NCI-H524 treated with DMSO at 0.1 percent for 48 hours (cell line): Measurements from ENCODE around the gene VEZT.

Experiments
- DNase-seq: peaks from one replicate; lab custom pipeline; 2025; lab: John Stamatoyannopoulos, UW

VEZT gene

DNA sequence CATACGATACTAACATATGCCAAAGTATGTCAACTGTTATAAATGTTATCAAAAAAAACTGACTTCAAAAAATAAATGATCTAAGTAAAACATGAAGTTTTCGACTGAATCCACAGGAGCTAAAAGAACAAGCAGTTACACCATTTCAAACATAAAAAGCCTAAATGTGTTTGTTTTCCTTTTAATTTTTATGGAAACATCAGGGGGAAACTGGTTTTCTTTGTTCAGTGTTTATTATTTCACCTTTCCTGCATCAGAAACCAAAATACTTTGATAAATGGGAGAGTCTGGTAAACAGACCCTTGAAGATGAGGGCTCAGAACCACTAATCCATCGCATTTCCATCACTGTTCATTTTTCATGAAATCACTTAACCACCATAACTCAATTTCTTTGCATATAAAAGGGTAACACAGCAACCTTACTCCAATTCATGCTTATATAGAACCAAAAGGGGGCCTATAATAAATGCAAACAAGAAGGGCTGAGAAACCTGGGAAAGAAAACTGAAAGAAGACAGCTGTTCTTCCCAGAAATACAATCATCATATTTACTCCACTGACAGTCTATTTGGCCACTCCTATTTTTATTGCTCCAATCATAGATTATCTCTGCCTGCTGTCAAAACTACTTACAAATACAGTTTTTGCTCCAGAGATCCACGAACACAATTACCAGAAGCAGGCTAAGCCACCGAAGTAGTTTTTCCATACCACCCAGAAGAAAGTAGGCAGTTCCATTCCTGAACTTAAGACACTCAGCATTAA lies 17.3 kb upstream of the VEZT start:
- DNase-seq, result no peak

DNA sequence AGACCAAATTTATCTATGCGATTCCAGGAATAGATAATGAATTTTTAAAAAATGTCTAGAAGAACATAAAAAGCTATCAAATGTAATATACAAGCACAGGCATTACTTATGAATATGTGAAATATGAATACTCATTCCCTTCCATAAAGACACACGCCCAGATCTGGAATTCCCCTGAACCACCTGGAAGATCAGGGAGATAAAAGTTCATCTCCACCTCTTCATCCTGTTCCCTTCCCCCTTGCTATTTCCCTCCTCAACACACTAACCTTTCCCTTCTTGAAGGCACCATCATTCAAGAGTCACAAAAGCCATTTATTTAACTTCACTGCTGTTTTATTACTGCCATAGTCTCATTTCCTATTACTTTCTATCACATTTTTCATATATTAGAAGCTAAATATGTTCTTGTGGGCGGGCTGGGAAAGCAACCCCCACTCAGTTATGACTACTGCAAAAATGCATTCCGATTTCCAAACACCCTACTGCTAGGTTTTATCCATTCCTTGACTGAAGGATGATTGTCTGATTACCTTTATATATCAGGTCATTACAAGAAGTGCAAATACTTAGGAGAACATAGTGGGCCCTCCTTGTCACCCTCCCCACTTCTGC lies 16.4 kb upstream of the VEZT start:
- no peak for DNase-seq

DNA sequence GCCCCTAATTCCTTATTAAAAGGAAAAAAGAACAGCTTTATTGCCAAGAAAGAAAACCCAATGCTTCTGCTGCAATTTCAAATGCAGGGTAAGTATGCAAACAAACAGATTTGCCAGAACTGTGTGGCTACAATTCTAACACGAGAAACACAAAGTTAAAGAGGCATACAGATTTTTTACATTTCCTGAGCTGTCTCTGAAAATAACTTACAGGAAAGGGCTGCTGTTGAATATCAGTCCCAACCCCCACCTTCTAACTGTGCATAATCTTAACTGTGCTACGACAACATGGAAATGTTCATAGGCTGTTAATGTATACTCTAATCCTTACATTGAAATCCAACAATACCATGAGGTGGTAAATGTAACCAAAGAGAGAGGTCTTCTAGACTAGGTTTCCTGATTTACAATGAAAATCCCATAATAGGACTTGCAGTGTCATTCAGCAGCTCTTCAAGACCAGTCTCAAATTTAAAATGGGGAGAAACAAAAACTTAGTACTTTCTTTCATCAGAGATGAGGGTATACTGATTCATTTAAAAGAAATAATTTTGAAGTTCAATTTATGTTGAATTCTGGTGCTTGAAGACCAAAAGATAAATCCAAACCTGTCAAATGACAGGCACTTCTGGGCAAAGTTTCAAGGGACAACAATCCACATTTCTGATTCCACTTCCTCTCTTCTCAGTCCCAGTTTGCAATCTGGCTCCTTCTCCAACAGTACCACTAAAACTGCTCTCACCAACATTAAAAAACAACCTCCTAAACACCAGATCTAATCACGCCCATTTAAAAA lies 14.7 kb upstream of the VEZT start:
- no peak for DNase-seq

DNA sequence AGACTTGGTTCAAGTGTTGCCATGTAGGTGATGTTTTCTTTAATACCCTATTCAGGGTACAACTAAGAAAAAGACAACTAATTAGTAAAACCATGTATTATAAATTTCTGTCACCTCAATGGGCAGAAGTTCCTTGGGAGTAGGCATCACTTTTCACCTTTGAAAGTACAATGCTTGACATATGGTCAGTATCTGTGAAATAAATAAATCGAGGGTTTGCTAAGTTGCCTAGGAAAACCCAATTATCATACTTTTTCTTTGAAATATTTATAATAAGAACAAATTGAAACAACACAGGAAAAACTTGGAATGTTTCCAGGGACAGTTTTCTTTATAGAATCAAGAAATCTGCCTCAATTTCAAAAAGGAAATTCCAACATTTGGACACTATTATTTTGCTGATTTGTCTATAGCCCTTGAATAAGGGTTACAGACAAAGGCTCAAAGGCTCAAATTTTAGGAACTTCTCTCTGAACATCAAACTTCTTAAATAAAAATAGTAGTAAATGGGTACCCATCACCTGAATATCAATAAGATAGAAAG lies 14.0 kb upstream of the VEZT start:
- DNase-seq, result no peak

DNA sequence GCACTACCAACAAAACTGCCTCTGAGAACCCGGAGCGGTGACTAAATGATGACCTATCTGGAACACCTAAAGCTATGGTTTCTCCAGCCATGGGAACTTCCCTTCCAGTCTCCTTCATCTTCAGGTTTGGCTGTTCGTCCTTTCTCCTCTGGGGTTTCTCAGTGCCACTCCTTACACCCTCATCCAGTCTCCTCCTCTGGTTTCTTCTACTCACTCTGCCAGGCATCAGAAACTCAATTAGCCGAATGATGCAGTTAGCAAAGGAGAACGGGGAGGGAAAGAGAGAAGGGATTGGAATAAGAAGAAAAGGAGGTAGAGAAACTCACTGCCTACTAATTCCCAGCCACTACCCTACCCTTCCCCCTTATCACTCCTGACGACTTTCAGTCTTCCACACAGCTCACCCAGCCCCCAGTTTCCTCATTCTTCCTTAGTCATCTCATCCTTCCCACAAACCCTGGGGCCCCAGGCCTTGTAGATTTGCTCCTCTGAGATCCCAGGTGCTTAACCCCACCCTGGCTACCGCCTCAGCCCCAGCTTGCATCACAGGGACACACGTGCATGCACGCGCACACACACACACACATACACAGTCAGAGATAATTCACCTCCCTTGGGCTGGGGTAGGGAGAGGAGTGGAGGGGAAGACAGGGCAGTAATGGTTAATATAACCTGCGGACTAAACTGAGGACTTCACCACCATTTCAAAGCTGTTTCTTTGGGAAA lies 13.3 kb upstream of the VEZT start:
- no peak for DNase-seq

DNA sequence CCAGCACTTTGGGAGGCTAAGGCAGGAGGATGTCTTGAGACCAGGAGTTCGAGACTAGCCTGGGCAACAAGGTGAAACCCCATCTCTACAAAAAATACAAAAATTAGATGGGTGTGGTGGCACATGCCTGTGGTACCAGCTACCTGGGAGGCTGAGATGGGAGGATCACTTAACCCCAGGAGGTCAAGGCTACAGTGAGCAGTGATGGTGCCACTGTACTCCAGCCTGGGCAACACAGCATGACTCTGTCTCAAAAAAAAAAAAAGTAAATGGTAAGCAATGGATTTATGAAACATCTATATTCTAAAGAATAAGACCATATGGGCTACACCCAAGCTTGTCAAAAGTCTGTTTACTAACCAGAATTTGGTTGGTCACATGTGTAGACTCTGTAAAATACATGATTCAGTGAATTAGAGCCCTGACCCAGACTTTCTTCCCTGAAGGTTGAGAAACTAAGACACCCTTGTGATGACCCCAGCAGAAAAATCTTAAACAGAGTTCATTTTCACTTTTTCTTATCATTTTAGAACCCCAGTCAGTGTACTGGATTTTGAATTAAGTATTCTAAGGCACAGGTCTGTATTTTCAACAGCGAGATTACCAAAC lies 12.5 kb upstream of the VEZT start:
- no peak for DNase-seq

DNA sequence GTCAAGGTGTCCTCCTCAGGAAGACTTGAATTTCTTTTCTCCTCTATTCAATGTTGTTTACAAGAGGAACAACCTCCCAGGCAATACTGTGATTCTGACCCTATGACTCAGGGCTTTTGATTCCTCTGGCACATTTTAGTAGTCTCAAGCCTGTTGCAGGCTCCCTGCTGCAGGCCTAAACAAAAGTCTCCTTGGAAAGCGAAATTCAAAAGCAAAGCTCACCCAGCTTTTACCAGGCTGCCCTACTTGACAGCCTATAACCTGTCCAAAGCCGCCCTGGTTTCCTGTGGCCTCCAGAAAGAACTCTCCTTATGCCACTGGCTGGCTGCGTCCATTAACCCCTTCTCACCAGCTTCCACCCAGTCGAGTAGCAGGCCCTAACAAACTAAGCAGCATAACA lies 11.9 kb upstream of the VEZT start:
- no peak for DNase-seq

DNA sequence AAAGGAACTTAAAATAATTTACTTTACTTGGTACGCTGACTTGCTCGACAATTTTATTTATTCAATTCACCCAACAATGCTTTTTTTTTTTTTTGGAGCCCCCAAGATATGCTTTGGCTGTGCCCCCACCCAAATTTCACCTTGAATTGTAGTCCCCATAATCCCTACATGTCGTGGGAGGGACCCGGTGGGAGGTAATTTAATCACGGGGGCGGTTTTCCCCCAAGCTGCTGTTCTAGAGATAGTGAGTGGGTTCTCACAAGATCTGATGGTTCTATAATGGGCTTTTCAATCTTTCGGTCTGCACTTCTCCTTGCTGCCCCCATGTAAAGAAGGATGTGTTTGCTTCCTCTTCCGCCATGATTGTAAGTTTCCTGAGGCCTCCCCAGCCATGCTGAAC lies 10.7 kb upstream of the VEZT start:
- DNase-seq, result no peak

DNA sequence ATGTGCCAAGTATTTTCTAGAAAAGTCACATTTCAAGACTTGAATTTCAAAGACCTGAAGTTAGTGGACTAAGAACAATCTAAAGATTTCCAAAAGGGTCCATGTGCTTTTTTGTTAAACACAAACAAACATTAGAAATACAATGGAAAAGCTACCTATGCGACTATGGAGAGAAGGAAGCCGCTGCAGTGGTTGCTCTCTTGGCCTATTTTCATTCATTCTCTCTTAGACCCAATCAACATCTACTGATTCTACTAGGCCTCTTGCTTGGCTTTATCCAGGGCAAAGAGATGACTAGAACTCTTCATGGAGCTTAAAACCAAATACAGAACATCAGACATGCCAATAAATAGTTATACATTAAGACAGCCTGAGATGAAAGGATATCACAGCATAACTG lies 10.2 kb upstream of the VEZT start:
- DNase-seq, result no peak

DNA sequence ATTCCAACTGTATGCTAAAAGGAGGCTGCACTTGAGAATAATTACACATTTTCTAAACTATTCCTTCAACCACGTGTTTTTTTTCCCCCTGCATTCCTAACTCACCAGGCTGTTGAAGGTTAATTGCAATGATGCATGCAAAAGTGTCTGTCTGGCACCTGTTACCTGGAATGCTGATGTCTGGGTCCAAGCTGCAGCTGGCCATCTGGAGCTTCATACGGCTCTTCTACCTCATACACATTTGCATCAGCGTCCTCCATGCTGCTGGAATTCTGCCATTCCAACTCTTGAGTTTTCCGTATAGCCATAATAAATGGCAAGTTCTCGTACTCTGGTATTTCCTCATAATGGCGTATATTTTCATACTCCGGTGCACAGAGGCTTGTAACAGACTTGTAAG lies 8.9 kb upstream of the VEZT start:
- DNase-seq, result peak; percentile 52

DNA sequence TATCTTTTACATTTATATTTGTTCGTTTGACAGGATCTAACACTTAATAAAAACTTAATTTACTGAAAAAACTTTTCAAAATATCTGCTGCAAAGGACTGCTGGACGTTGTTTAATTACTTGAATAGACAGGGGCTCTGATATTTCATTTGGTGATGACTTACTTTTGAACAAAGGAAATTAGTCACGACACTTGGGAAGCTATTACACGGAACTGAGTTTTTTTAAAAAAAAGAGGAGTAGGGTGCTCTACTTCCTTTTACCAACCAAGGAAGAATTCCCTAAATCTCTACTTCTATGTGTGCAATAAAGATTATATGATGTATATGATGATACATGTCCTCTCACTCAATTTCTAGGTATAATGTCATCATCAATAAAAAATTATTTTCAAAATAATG lies 5.0 kb upstream of the VEZT start:
- no peak for DNase-seq

DNA sequence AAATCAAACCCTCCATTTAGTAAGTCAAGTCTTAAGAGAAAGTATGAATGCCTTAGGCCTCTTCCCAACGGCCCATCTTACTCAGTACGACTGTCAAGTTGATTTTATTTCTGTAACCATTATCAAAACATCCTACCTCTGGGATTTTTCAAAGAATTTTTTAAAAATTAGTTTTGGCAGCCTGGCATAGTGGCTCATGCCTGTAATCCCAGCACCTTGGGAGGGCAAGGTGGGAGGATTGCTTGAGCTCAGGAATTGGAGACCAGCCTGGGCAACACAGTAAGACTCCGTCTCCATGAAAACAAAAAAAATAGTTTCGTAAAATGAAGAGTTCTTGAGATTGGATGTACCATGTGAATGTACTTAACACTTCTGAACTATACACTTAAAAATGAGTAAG lies 4.5 kb upstream of the VEZT start:
- no peak for DNase-seq

DNA sequence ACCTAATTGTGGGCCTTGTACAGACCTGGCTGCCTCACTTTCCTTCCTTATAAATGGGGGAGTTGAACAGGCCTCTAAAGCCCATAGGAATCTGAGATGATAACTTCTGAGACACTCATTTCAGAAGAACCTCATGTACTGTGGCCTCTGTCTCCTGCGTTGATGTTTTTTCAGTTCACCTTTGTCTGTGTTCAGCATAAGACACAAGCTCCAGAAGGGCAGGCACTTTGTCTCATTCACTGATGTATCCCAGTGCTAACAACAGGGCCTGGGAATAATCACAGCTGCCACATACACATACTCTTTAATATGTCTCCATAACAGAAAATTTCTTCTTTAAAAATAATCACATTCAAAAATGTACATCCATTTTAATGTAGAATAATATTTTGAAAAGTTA lies 3.7 kb upstream of the VEZT start:
- no peak for DNase-seq

DNA sequence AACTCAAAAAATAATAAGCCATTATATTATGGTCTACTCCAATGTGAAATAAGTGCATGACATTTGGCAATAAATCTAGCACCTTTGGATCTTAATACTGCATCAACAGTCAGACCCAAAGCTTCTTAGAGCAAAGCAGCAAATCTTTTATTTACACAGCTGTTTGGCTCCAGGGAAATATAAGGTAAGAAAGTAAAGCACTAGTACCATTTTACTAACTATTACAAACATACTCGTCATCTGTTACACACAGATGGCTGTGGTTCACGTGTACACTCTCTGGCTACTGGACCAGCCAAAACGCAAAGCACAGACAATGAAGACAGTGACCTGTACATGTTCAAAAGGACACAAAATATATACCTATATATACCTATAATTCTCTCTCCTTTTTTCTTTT lies 3.1 kb upstream of the VEZT start:
- DNase-seq, result peak; percentile 15

DNA sequence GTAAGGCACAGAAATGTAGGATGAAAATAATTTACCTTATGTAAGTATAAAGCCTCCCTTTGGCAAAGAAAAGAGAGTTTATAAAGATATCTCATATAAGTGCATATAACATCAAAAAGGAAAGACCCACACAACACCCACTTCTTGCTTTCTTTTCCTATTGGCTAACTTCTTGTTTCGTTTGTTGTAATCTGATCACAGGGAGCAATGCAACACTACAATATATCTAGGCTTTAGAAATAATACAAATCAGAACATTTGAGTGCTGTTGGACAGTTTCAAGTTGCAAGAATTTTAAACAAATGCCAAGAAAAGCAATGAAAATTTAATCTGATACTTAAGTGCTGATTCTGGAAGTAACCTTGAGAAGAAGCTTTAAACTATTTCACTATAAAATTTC lies 1.7 kb upstream of the VEZT start:
- DNase-seq, result no peak

DNA sequence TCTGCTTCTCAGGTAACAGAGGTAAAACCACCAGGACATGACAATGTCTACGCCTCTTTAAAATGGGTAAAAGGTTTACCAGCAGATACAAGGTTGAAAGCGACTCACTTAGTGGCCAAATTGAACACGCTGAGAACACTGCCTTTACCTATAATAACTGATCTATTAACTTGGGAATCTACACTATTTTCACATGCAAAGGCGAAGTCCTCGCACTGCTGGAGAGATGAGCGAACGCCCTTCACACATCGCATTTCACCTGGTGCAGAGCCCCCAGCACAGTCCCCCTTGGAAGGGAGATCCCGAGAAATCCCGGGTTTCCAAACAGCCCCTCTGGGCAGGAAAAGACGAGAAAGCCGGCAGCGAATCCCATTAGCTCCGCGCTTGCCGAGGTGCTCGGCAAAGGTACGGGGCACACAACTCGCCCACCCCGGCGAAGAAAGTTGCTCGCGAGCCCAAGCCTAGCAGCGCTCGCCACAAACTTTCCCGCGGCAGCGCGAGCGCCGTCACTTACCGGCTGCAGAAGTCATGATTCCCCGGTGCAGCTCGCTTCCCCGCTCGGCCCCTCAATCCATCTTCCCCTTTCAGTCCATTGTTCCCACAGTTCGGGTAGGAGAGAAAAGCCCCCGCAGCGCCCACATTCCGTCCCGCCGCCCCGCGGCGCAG lies 763 bp upstream of the VEZT start:
- no peak for DNase-seq

DNA sequence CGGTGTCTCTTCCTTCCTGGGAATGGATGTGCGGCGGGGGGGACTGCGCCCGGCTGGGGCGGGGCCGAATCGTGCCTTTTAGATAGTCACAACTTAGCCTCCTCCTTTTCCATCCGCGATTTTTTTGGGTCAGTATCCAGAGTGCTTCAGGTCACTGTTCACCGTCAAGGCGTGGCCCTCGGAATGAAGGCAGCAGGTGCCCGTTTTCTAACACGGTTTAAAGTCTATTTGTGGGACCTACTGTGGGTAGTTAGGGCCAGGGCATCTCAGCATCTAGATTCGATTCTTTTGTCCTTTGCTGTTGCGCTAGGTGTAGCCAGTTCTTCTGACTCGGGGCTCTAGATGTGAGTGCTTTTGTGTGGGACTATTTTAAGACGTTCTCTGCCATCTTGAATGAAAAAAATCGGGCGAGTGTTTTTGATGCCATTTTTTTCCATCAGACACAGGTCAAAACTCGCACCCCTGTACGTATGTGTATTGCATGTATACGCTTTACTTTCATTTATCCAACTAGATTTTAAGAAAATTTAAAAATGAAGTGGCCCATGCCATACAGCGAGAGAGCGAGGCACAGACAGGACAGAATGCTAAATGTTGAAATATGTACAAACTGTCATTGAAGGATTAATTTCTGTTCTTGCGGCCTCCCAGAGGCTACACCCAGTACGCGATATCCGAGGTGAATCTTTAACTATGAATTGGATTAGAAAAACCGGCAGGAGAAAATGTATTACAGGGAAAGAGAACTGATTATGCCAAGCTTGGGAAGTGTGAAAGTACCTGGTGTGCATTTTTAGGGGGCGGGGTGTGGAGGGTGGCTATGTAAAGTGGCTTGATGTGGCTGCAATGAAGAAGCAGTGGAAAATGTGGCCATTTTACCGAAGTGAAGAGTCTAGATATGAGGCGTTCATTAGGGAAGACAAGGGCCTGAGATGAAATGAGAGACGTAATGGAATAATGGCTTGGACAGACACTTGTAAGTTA lies 835 bp downstream of the VEZT start:
- peak; percentile 23 for DNase-seq

DNA sequence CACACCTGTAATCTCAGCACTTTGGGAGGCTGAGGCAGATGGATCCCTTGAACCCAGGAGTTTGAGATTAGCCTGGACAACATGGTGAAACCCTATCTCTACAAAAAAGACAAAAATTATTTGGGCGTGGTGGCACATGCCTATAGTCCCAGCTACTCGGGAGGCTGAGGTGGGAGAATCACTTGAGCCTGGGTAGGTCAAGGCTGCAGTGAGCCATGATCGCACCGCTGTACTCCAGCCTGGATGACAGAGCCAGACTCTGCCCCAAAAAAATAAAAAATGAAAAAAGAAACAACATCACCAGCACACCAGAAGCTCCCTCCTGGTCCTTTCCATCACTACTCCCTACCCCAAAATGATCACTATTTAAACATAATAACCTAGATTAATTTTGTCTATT lies 2.6 kb downstream of the VEZT start:
- no peak for DNase-seq

DNA sequence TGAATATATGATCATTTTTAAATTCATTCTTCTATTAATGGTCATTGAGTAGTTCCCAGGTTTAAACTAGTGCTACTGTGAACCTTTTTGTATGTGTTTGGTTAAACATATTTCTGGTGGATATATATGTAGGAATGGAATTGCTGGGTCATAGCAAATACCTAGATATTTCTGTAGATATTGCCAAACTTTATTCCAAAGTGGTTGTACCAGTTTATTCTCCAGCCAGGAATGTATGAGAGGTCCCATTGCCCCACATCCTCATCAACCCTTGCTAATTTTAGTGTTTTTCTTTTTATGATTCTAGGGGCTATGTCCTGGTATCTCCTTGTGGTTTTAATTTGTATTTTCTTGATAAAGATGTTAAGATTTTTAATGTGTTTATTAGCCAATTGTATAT lies 3.1 kb downstream of the VEZT start:
- no peak for DNase-seq
